ENCODE measurements around the gene GLTPD2. TPM values are rescaled to one million over a fixed set of nuclear protein-coding genes. Genes with fewer than 3 reads are reported as not detected.

Gene GLTPD2
- total and polyA plus RNA-seq, 2 donors (not counting 3 experiments of a cell fraction or from before 2014, with no cell fraction given), result not detected

DNA sequence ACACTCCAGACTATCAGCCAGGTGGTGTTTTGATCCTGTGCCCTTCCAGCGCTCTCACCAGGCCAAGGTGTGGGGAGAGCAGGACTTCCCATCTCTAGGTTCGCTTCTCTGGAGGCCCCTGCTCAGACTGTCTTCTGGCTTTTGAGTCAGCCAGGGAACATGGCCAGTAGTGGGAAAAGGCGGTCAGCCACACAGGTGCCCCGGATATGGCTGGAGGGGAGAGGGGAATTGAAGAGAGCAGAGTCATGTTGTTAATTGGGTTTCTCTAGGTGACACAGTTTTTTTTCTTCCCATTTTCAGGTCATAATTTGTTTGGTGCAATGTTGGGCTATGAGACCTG, 45.9 kb downstream of the GLTPD2 start:
- FAIRE-seq (no peak), DNase-seq (ENCODE audit: low read depth, low spot score) (no peak)
- ChIA-PET CTCF (interaction anchor here (1.0 to 2.1 kb wide), 5 partner anchors 24 to 75 kb away, joined by 3 to 8 read pairs (median 6); partner anchors contain the start of gene PLD2), POLR2A (no interaction called here)
- Histone ChIP-seq H3K9me1 (replicated peaks; ENCODE audit: control insufficient read depth, extremely low read depth, insufficient read depth, low read length) (no peaks in the 10 kb centered on the region), H3K27ac (ENCODE audit: insufficient read depth, low read depth, low read length) (no peak overlapping the region), H3K9me3 (replicated peaks; ENCODE audit: control insufficient read depth, insufficient read depth, low read length) (no peaks in the 10 kb centered on the region), H3K27me3 (ENCODE audit: control insufficient read depth in 2 of 2, insufficient read depth in 2 of 2, low read length in 2 of 2) (no peaks in the 10 kb centered on the region), H2AFZ (ENCODE audit: low read depth, low read length) (no peak overlapping the region), H3K79me2 (ENCODE audit: control insufficient read depth, insufficient read depth, low read length) (peaks cover 50% of the 10 kb centered on the region), H3K9ac (replicated peaks; ENCODE audit: extremely low read depth, insufficient read depth, low read length) (peak overlapping the region; percentile 90), H4K20me1 (replicated peaks; ENCODE audit: control insufficient read depth, extremely low read depth, insufficient read depth, low read length) (no peaks in the 10 kb centered on the region), H3K4me2 (ENCODE audit: insufficient read depth, low read length) (peak overlapping the region; percentile 86), H3K4me3 (replicated peaks in 1 of 3; ENCODE audit: insufficient read depth in 1 of 3, low read depth in 1 of 3, low read length in 3 of 3) (peak overlapping the region in 2 of 3 experiments; percentile 77 to 79), H3K4me1 (ENCODE audit: control insufficient read depth, extremely low read depth, insufficient read depth, low read length) (peaks cover 12% of the 10 kb centered on the region), H3K36me3 (ENCODE audit: control insufficient read depth in 2 of 2, extremely low read depth in 1 of 2, insufficient read depth in 2 of 2, low read length in 2 of 2) (peaks cover 0 to 7% of the 10 kb centered on the region in 2 experiments)
- no peak for TF ChIP-seq EZH2 (IDR thresholded peaks at IDR 0.05; ENCODE audit: borderline replicate concordance, low read depth, low read length, severe bottlenecking)
- TF ChIP-seq MYC (IDR thresholded peaks at IDR 0.05; ENCODE audit: low read depth, low read length), result no peak
- no peak for TF ChIP-seq FOS (IDR thresholded peaks at IDR 0.05; ENCODE audit: borderline replicate concordance, insufficient read depth, low read length)
- no peak for TF ChIP-seq GATA2 (IDR thresholded peaks at IDR 0.05; ENCODE audit: insufficient read depth, insufficient read length, low read depth, low read length)
- TF ChIP-seq, protein P1, sequence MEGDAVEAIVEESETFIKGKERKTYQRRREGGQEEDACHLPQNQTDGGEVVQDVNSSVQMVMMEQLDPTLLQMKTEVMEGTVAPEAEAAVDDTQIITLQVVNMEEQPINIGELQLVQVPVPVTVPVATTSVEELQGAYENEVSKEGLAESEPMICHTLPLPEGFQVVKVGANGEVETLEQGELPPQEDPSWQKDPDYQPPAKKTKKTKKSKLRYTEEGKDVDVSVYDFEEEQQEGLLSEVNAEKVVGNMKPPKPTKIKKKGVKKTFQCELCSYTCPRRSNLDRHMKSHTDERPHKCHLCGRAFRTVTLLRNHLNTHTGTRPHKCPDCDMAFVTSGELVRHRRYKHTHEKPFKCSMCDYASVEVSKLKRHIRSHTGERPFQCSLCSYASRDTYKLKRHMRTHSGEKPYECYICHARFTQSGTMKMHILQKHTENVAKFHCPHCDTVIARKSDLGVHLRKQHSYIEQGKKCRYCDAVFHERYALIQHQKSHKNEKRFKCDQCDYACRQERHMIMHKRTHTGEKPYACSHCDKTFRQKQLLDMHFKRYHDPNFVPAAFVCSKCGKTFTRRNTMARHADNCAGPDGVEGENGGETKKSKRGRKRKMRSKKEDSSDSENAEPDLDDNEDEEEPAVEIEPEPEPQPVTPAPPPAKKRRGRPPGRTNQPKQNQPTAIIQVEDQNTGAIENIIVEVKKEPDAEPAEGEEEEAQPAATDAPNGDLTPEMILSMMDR (IDR thresholded peaks at IDR 0.05; ENCODE audit: extremely low read depth in 1 of 2, insufficient read depth in 1 of 2, low read depth in 1 of 2, low read length in 2 of 2), result no peak
- BruUV-seq (replicated peaks), result no TSS peak
- dilution Hi-C loops (cut with MboI; ENCODE audit: extremely low pct_ligation_motif_present, low sequenced_read_pairs) (no loop called here), intact Hi-C loops (cut with micrococcal nuclease) (loop anchor here (1.0 kb wide), 2 partner anchors 24 to 48 kb away; no protein-coding TSS in a partner anchor)

DNA sequence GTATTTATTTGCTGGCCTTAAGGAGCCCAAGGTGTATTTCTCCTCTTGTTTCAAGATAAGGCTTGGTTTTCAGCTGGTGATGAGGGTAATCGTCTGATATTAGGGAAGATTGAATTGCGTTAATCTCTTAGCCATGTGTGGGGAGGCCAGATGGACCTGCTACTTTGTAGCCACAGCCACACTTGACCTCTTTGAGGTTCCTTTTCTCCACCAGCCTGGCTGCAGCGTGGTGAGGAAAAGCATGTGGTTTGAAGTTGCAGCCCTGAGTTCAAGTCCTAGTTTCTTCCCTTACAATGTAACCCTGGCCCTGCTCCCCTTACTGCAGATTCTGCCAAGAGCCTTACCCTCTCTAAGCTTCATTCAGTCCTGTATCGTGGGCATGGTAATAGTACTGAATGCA, 47.5 kb downstream of the GLTPD2 start:
- H3K9me1 ChIP-seq (replicated peaks; ENCODE audit: control insufficient read depth, extremely low read depth, insufficient read depth, low read length), result no peaks in the 10 kb centered on the region
- H3K9me3 ChIP-seq (replicated peaks; ENCODE audit: control insufficient read depth, insufficient read depth, low read length), result no peaks in the 10 kb centered on the region
- H3K4me2 ChIP-seq (ENCODE audit: insufficient read depth, low read length), result no peak overlapping the region
- H3K79me2 ChIP-seq (ENCODE audit: control insufficient read depth, insufficient read depth, low read length), result peaks cover 64% of the 10 kb centered on the region
- dilution Hi-C loops (cut with MboI; ENCODE audit: extremely low pct_ligation_motif_present, low sequenced_read_pairs), result no loop called here
- H3K36me3 ChIP-seq (ENCODE audit: control insufficient read depth in 2 of 2, extremely low read depth in 1 of 2, insufficient read depth in 2 of 2, low read length in 2 of 2), result peaks cover 0 to 7% of the 10 kb centered on the region in 2 experiments
- no TSS peak for BruUV-seq (replicated peaks)
- peaks cover 15% of the 10 kb centered on the region for H3K4me1 ChIP-seq (ENCODE audit: control insufficient read depth, extremely low read depth, insufficient read depth, low read length)
- ChIA-PET CTCF (interaction anchor here (1.3 to 3.3 kb wide), 2 partner anchors 46 to 73 kb away, joined by 3 to 9 read pairs; no protein-coding TSS in a partner anchor), POLR2A (no interaction called here)
- H3K27me3 ChIP-seq (ENCODE audit: control insufficient read depth in 2 of 2, insufficient read depth in 2 of 2, low read length in 2 of 2), result no peaks in the 10 kb centered on the region
- no peak overlapping the region for H3K9ac ChIP-seq (replicated peaks; ENCODE audit: extremely low read depth, insufficient read depth, low read length)
- DNase-seq (ENCODE audit: low read depth, low spot score), result no peak
- intact Hi-C loops (cut with micrococcal nuclease), result no loop called here
- H3K27ac ChIP-seq (ENCODE audit: insufficient read depth, low read depth, low read length), result no peak overlapping the region
- H3K4me3 ChIP-seq (replicated peaks in 1 of 3; ENCODE audit: insufficient read depth in 1 of 3, low read depth in 1 of 3, low read length in 3 of 3), result no peak overlapping the region
- no peak overlapping the region for H2AFZ ChIP-seq (ENCODE audit: low read depth, low read length)
- TF ChIP-seq, protein P2, sequence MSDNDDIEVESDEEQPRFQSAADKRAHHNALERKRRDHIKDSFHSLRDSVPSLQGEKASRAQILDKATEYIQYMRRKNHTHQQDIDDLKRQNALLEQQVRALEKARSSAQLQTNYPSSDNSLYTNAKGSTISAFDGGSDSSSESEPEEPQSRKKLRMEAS (IDR thresholded peaks at IDR 0.05; ENCODE audit: insufficient read depth, insufficient read length), result no peak
- TF ChIP-seq, protein P1 (IDR thresholded peaks at IDR 0.05; ENCODE audit: extremely low read depth in 1 of 2, insufficient read depth in 1 of 2, low read depth in 1 of 2, low read length in 2 of 2), result no peak
- TF ChIP-seq POLR2AphosphoS5 (IDR thresholded peaks at IDR 0.05; ENCODE audit: insufficient read depth, low read depth, low read length), result no peak
- TF ChIP-seq EZH2 (IDR thresholded peaks at IDR 0.05; ENCODE audit: borderline replicate concordance, low read depth, low read length, severe bottlenecking), result no peak
- no peak for TF ChIP-seq MYC (IDR thresholded peaks at IDR 0.05; ENCODE audit: low read depth, low read length)
- no peak for TF ChIP-seq POLR2A (IDR thresholded peaks at IDR 0.05; ENCODE audit: low read depth, low read length)
- TF ChIP-seq GATA2 (IDR thresholded peaks at IDR 0.05; ENCODE audit: insufficient read depth, insufficient read length, low read depth, low read length), result no peak
- no peak for TF ChIP-seq FOS (IDR thresholded peaks at IDR 0.05; ENCODE audit: borderline replicate concordance, insufficient read depth, low read length)
- TF ChIP-seq JUN (IDR thresholded peaks at IDR 0.05; ENCODE audit: borderline replicate concordance, insufficient read depth, insufficient read length, low read depth), result no peak
- no peaks in the 10 kb centered on the region for H4K20me1 ChIP-seq (replicated peaks; ENCODE audit: control insufficient read depth, extremely low read depth, insufficient read depth, low read length)
- no peak for FAIRE-seq

All from endothelial cell of umbilical vein (primary cell).